SU-DHL-6 (cell line): ENCODE data around the gene MYO15A.

Experiments used
- CTCF ChIP-seq: fragments of 200-600 bp; sonication (generic); IDR thresholded peaks from one replicate; pipeline ENCODE4 v1.5.1; 2017; ENCODE audit warnings: antibody characterized with exemption, mild to moderate bottlenecking, low read length, moderate library complexity; ENCODE audit not compliant: insufficient read depth, poor library complexity, severe bottlenecking
- EZH2phosphoT487 ChIP-seq: fragments of 200-600 bp; sonication (generic), shearing (Covaris generic); conservative IDR thresholded peaks from 2 replicates; pipeline ENCODE4 v1.6.1; 2018; ENCODE audit warnings: mild to moderate bottlenecking, antibody characterized with exemption, low read length, moderate library complexity, mixed read lengths

- no peak for TF ChIP-seq CTCF
- TF ChIP-seq EZH2phosphoT487 = no peak
These were observed 14.6 kb downstream of the MYO15A start for GRCh38 chr17:18122990-18123753.
